ENCODE results near the gene BMP7. TPM values are rescaled to one million over a fixed set of nuclear protein-coding genes. Genes with fewer than 3 reads are reported as not detected.

BMP7 gene
- total and polyA plus RNA-seq, 2 of the 8 experiments (the other 6 are each of a cell fraction or from before 2014, with no cell fraction given), result 9.2 to 14.7 TPM

DNA sequence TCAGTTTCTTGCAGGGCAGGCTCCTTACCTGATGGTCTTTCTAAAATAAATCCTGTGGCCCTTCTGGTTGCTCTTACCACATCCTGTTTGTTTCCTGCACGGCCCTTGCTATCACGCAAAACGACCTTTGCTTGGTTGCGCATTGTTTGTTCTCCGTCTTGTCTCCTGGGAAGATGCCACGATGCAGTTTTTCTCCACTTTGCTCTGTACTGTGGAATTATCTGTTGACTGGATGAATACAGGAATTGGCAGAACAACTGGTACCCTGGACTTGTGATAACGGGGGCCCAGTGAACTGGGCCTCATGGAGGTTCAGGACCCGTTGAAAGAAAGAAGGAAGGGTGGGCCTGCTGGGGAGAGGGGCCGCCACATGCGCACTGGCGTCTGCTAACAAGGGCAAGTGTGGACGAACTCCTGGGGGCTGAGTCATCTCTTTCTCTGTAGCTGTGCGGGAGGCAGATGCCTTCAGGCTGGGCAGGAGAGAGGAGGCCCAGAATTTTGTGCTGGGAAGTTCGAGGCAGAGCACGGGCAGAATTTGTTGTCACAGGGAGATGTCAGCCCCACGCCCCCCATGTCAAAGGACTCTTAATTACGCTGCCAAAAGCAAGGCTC, 139.9 kb downstream of the BMP7 start:
- Histone ChIP-seq H3K79me2 (ENCODE audit: control insufficient read depth in 1 of 2, insufficient read depth in 2 of 2, low read length in 2 of 2) (no peaks in the 10 kb centered on the region), H3K9ac (replicated peaks in 1 of 4; ENCODE audit: extremely low read depth in 1 of 4, low read depth in 3 of 4, low read length in 3 of 4) (no peak overlapping the region; a peak in 1 of 7 replicates), H3K14ac (ENCODE audit: insufficient read length) (no peak overlapping the region), H3K56ac (replicated peaks; ENCODE audit: insufficient read length, low read depth, low read length) (no peak overlapping the region), H3K36me3 (ENCODE audit: control insufficient read depth in 2 of 4, insufficient read depth in 4 of 4, low read length in 3 of 4) (no peaks in the 10 kb centered on the region), H3K27ac (ENCODE audit: low read depth, low read length) (no peak overlapping the region), H2BK5ac (ENCODE audit: low read depth, low read length) (no peak overlapping the region), H2AFZ (ENCODE audit: low read length) (no peak overlapping the region), H4K5ac (ENCODE audit: insufficient read length, low read depth, low read length) (no peak overlapping the region), H3K4me3 (ENCODE audit: extremely low read depth in 1 of 4, insufficient read depth in 2 of 4, low read depth in 3 of 4, low read length in 4 of 4) (no peak overlapping the region), H3K4ac (replicated peaks; ENCODE audit: insufficient read length, low read depth, low read length) (no peak overlapping the region), H2BK15ac (ENCODE audit: low read length) (no peak overlapping the region), H2BK120ac (replicated peaks; ENCODE audit: low read depth, low read length) (no peak overlapping the region), H2BK12ac (ENCODE audit: low read depth, low read length) (no peak overlapping the region), H4K20me1 (replicated peaks in 1 of 2; ENCODE audit: control insufficient read depth in 1 of 2, insufficient read depth in 2 of 2, low read length in 2 of 2) (no peaks in the 10 kb centered on the region), H3K79me1 (ENCODE audit: low read depth, low read length) (no peaks in the 10 kb centered on the region), H3K9me3 (ENCODE audit: insufficient read depth in 2 of 2, low read depth in 1 of 2, low read length in 1 of 2) (no peaks in the 10 kb centered on the region), H3K23ac (ENCODE audit: insufficient read length) (no peak overlapping the region), H2AK5ac (ENCODE audit: low read depth, low read length) (no peak overlapping the region), H3K18ac (ENCODE audit: extremely low read depth, low read length) (no peak overlapping the region), H2BK20ac (ENCODE audit: low read length) (no peak overlapping the region), H3K23me2 (ENCODE audit: low read depth, low read length) (no peaks in the 10 kb centered on the region), H4K91ac (replicated peaks; ENCODE audit: insufficient read length, low read length) (no peak overlapping the region), H4K8ac (ENCODE audit: extremely low read depth, insufficient read depth, low read length) (no peak overlapping the region), H3K4me1 (replicated peaks in 1 of 4; ENCODE audit: control insufficient read depth in 3 of 4, insufficient read depth in 4 of 4, low read length in 3 of 4) (no peaks in the 10 kb centered on the region; a peak in 2 of 7 replicates), H3K27me3 (replicated peaks in 1 of 4; ENCODE audit: control insufficient read depth in 3 of 4, extremely low read depth in 1 of 4, insufficient read depth in 3 of 4, low read length in 3 of 4) (peaks cover 0 to 2% (median 0%) of the 10 kb centered on the region in 4 experiments; a peak in 4 of 7 replicates), H3K4me2 (ENCODE audit: insufficient read depth in 1 of 2, low read depth in 2 of 2, low read length in 2 of 2) (no peak overlapping the region)
- FAIRE-seq, result no peak
- no peak for TF ChIP-seq SIN3A (conservative IDR thresholded peaks at IDR 0.05 in 1 of 2, IDR thresholded peaks at IDR 0.05 in 1 of 2; ENCODE audit: low read depth in 1 of 2, low read length in 2 of 2)
- no peak for TF ChIP-seq CBX8 (IDR thresholded peaks at IDR 0.05; ENCODE audit: borderline replicate concordance, low read depth, low read length)
- TF ChIP-seq CREB1 (IDR thresholded peaks at IDR 0.05), result no peak
- no peak for TF ChIP-seq POLR2A (IDR thresholded peaks at IDR 0.05; ENCODE audit: control extremely low read depth in 1 of 2, low read depth in 2 of 2, low read length in 2 of 2)
- CTCF ChIA-PET (ENCODE audit: partially characterized antibody), result interaction anchor here (1.4 to 2.0 kb wide), 4 partner anchors 25 to 203 kb away, joined by 3 to 9 read pairs (median 5); partner anchors contain the start of gene SPO11
- POLR2A ChIA-PET (ENCODE audit: partially characterized antibody), result no interaction called here
- no peak for DNase-seq (ENCODE audit: low read depth in 1 of 2, low spot score in 2 of 2)
- 93% methylated on average over 17 of the region's 17 CpGs; no CpG with 5 or more reads in 1 of the 2 experiments for WGBS, 2 experiments (ENCODE audit: extremely low coverage in 1 of 2, insufficient coverage in 1 of 2, insufficient read length in 1 of 2, insufficient replicate concordance in 2 of 2, low coverage in 1 of 2, low lambda C conversion rate in 2 of 2, missing lambda C conversion rate in 1 of 2)

Measured in H1 (cell line).